DND-41 (cell line): Measurements from ENCODE around the gene MYOM1.

ENCODE experiments used
- ATAC-seq: fragments of 200-7000 bp; cut with Tn5 transposase; 3 replicates; pipeline ENCODE4 v1.9.1; 2021; ENCODE audit warnings: low read depth; ENCODE audit not compliant: insufficient read depth
- DNase-seq: peaks from one replicate; pipeline ENCODE4 v3.0.0-alpha.2; 2020
- H2AFZ ChIP-seq: 2 replicates; pipeline ENCODE4 v1.6.0; 2012; ENCODE audit warnings: low read depth, low read length
- H3K27ac ChIP-seq: 2 replicates; pipeline ENCODE4 v1.5.1; 2012; ENCODE audit warnings: low read length, inconsistent platforms
- H3K27me3 ChIP-seq: fragments of 200-600 bp; sonication (generic); 2 replicates; pipeline ENCODE4 v1.6.0; 2012; ENCODE audit warnings: low read length, mild to moderate bottlenecking, inconsistent platforms; ENCODE audit not compliant: insufficient read depth, poor library complexity
- H3K36me3 ChIP-seq: 2 replicates; pipeline ENCODE4 v1.5.1; 2012; ENCODE audit warnings: low read length, inconsistent platforms; ENCODE audit not compliant: insufficient read depth
- H3K4me1 ChIP-seq: 2 replicates; pipeline ENCODE4 v1.5.1; 2012; ENCODE audit warnings: mild to moderate bottlenecking, low read length; ENCODE audit not compliant: insufficient read depth
- H3K4me2 ChIP-seq: 2 replicates; pipeline ENCODE4 v1.6.0; 2012; ENCODE audit warnings: mild to moderate bottlenecking, moderate library complexity, low read length, inconsistent platforms; ENCODE audit not compliant: insufficient read depth
- H3K4me3 ChIP-seq, 2 experiments: fragments of 200-600 bp in 1 of 2; shearing (Covaris generic) in 1 of 2; 2 replicates each; pipeline ENCODE4 v1.5.1; 2012 to 2016; ENCODE audit warnings: inconsistent platforms in 2 of 2, low read length in 2 of 2, mild to moderate bottlenecking in 2 of 2, low read depth in 1 of 2, moderate library complexity in 1 of 2
- H3K79me2 ChIP-seq: 2 replicates; pipeline ENCODE4 v1.6.0; 2012; ENCODE audit warnings: low read length, inconsistent platforms; ENCODE audit not compliant: insufficient read depth
- H3K9ac ChIP-seq: 2 replicates; pipeline ENCODE4 v1.6.0; 2012; ENCODE audit warnings: low read depth, mild to moderate bottlenecking, inconsistent platforms, low read length, moderate library complexity
- H3K9me3 ChIP-seq: 2 replicates; pipeline ENCODE4 v1.5.1; 2012; ENCODE audit warnings: low read length, moderate library complexity, mild to moderate bottlenecking, inconsistent platforms; ENCODE audit not compliant: insufficient read depth, severe bottlenecking
- H4K20me1 ChIP-seq: 2 replicates; pipeline ENCODE4 v1.6.0; 2012; ENCODE audit warnings: low read length; ENCODE audit not compliant: insufficient read depth
- EZH2 ChIP-seq: IDR thresholded peaks from 3 replicates; pipeline ENCODE4 v1.6.1; 2012; ENCODE audit warnings: borderline replicate concordance, low read depth, mild to moderate bottlenecking, moderate library complexity, low read length, inconsistent platforms; ENCODE audit not compliant: severe bottlenecking
- TF ChIP-seq, protein P1 (sequence below): IDR thresholded peaks from 2 replicates; pipeline ENCODE4 v1.5.1; 2012; ENCODE audit warnings: borderline replicate concordance, low read length, moderate library complexity, mild to moderate bottlenecking; ENCODE audit not compliant: poor library complexity, severe bottlenecking; ENCODE audit errors: extremely low read depth

Gene MYOM1

DNA sequence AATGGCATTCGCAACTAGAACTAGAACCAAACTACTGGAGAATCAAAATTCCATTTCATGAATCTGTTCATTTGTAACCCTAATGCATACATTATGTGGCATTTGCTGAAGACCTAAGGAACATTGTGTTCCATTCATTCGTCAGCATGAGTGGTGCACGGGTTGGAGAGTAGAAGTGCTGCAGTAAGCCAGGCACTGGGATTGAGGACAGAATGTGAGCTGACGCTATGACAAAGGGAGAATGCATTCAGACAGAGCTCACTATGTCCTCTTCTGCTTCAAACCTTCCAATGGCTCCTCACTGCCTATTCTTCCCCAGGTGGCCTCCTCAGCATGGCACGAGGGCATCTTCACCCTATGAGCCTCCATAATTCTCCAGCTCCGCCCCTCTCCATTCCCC is 6.3 kb upstream of the MYOM1 start:
- TF ChIP-seq, protein P1, sequence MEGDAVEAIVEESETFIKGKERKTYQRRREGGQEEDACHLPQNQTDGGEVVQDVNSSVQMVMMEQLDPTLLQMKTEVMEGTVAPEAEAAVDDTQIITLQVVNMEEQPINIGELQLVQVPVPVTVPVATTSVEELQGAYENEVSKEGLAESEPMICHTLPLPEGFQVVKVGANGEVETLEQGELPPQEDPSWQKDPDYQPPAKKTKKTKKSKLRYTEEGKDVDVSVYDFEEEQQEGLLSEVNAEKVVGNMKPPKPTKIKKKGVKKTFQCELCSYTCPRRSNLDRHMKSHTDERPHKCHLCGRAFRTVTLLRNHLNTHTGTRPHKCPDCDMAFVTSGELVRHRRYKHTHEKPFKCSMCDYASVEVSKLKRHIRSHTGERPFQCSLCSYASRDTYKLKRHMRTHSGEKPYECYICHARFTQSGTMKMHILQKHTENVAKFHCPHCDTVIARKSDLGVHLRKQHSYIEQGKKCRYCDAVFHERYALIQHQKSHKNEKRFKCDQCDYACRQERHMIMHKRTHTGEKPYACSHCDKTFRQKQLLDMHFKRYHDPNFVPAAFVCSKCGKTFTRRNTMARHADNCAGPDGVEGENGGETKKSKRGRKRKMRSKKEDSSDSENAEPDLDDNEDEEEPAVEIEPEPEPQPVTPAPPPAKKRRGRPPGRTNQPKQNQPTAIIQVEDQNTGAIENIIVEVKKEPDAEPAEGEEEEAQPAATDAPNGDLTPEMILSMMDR, result no peak
- no peak for TF ChIP-seq EZH2
- Histone ChIP-seq H3K4me1 (no peaks in the 10 kb centered on the region), H3K27ac (no peak overlapping the region), H3K79me2 (no peaks in the 10 kb centered on the region), H3K4me3 (no peak overlapping the region), H3K9ac (no peak overlapping the region), H3K4me2 (no peak overlapping the region), H3K27me3 (no peaks in the 10 kb centered on the region), H3K36me3 (no peaks in the 10 kb centered on the region), H2AFZ (no peak overlapping the region), H4K20me1 (no peaks in the 10 kb centered on the region), H3K9me3 (no peaks in the 10 kb centered on the region)
- no peak for ATAC-seq
- DNase-seq, result no peak

DNA sequence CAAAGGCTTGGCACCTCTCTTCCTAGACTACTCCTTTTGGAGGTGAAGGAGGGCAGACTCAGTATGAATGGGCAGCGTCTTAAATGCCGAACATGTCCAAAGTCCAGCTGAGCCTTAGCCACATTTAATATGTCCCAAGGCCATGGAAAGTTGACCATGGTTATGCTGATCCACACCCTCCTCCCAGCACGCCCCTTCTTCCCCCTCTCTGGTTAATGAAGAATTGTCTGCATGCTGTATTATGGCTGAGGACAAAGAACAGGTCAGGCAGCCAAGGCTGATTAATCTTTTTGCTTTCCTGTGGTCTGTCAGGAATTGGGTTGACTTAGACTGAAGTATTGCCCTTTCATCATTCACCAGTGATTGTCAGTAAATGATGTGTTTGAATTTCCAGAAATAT is 5.8 kb upstream of the MYOM1 start:
- no peak overlapping the region for H2AFZ ChIP-seq
- DNase-seq, result no peak
- H3K27ac ChIP-seq, result no peak overlapping the region
- no peaks in the 10 kb centered on the region for H3K9me3 ChIP-seq
- no peak overlapping the region for H3K4me3 ChIP-seq
- ATAC-seq, result no peak
- no peak for TF ChIP-seq EZH2
- TF ChIP-seq, protein P1, result no peak
- no peak overlapping the region for H3K4me2 ChIP-seq
- no peaks in the 10 kb centered on the region for H3K27me3 ChIP-seq
- H3K79me2 ChIP-seq, result no peaks in the 10 kb centered on the region
- H4K20me1 ChIP-seq, result no peaks in the 10 kb centered on the region
- no peak overlapping the region for H3K9ac ChIP-seq
- H3K36me3 ChIP-seq, result no peaks in the 10 kb centered on the region
- H3K4me1 ChIP-seq, result no peaks in the 10 kb centered on the region

DNA sequence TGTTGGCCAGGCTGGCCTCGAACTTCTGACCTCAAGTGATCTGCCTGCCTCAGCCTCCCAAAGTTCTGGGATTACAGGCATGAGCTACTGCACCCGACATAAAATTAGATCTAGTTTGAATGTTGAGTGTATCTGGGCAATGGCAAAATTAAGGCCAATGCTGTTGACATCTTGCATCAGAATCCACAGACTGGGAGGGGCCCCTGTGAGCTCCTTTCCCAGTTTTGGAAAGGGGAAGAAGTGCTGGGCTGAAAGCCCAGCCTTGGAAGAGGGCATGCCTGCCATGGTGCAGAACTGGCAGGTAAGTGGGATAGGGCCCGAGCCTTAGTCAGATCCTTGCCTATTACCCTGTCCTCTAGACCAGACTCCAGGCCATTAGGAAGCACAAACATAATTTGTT is 4.5 kb upstream of the MYOM1 start:
- H3K9ac ChIP-seq, result no peak overlapping the region
- TF ChIP-seq, protein P1, result no peak
- no peak for TF ChIP-seq EZH2
- no peaks in the 10 kb centered on the region for H3K9me3 ChIP-seq
- H3K27ac ChIP-seq, result no peak overlapping the region
- ATAC-seq (no peak), DNase-seq (no peak)
- H3K4me3 ChIP-seq, result no peak overlapping the region
- no peaks in the 10 kb centered on the region for H3K79me2 ChIP-seq
- no peak overlapping the region for H3K4me2 ChIP-seq
- H2AFZ ChIP-seq, result no peak overlapping the region
- H3K4me1 ChIP-seq, result no peaks in the 10 kb centered on the region
- H3K27me3 ChIP-seq, result no peaks in the 10 kb centered on the region
- H3K36me3 ChIP-seq, result no peaks in the 10 kb centered on the region
- no peaks in the 10 kb centered on the region for H4K20me1 ChIP-seq

DNA sequence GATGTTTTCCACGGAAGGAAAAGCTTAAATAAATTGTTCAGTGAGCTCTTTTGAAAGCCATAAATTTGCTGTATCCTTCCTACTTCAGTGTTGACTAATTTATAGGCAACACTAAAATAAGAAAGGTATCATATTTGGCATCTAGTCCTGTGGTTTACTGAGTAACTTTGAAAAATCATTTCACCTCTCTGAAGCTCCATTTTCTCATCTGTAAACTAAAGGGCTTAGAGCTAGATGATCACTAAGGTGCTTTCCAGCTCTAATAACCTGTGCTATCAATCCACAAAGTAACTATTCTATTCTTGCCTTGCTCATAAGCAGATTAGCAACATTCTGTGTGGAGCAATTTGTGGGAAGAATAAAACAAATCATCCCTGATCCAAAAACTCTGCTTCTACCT is 3.6 kb upstream of the MYOM1 start:
- Histone ChIP-seq H3K27ac (no peak overlapping the region), H4K20me1 (no peaks in the 10 kb centered on the region), H3K4me3 (no peak overlapping the region), H3K4me1 (no peaks in the 10 kb centered on the region), H3K36me3 (no peaks in the 10 kb centered on the region), H3K9me3 (no peaks in the 10 kb centered on the region), H3K9ac (no peak overlapping the region), H2AFZ (no peak overlapping the region), H3K4me2 (no peak overlapping the region), H3K79me2 (no peaks in the 10 kb centered on the region), H3K27me3 (no peaks in the 10 kb centered on the region)
- DNase-seq (no peak), ATAC-seq (no peak)
- TF ChIP-seq, protein P1, result no peak
- no peak for TF ChIP-seq EZH2
